Kidney epithelial cell (primary cell): Measurements from ENCODE around the gene ITGB8. TPM values are rescaled to one million over a fixed set of nuclear protein-coding genes. Genes with fewer than 3 reads are reported as not detected.

Experiments
- DNase-seq: peaks from one replicate; pipeline ENCODE4 v3.0.0-alpha.2; 2010; ENCODE audit warnings: low read depth
- H3K27me3 ChIP-seq: 2 replicates; pipeline ENCODE4 v1.6.0; 2011; ENCODE audit warnings: low read length; ENCODE audit not compliant: control insufficient read depth, insufficient read depth
- H3K36me3 ChIP-seq: 2 replicates; pipeline ENCODE4 v1.5.1; 2011; ENCODE audit warnings: low read length; ENCODE audit not compliant: control insufficient read depth, insufficient read depth
- H3K4me3 ChIP-seq: 2 replicates; pipeline ENCODE4 v1.5.1; 2011; ENCODE audit warnings: low read depth, mild to moderate bottlenecking, control low read depth, low read length
- CTCF ChIP-seq: IDR thresholded peaks from 2 replicates; pipeline ENCODE4 v1.5.1; 2011; ENCODE audit warnings: mild to moderate bottlenecking, moderate library complexity, low read length, control low read depth, inconsistent platforms; ENCODE audit not compliant: insufficient read depth, poor library complexity, severe bottlenecking
- total RNA-seq: library from RNA; depleted of rRNA; stranded (reverse); fragments of >200 nt; gene quantifications from 2 replicates; pipeline ENCODE4 v1.2.3, GENCODE V29; 2015

Gene ITGB8
- total RNA-seq, 1 donor from 2014 or later, result 106 TPM

GRCh38 chr7:20288036-20288435 is 42.7 kb upstream of the ITGB8 start:
- Histone ChIP-seq H3K27me3 (no peaks in the 10 kb centered on the region), H3K4me3 (no peak overlapping the region), H3K36me3 (no peaks in the 10 kb centered on the region)
- TF ChIP-seq CTCF, result no peak
- DNase-seq, result no peak

GRCh38 chr7:20290505-20291111 is 40.1 kb upstream of the ITGB8 start:
- TF ChIP-seq CTCF, result no peak
- no peaks in the 10 kb centered on the region for H3K36me3 ChIP-seq
- DNase-seq, result no peak
- H3K4me3 ChIP-seq, result no peak overlapping the region
- H3K27me3 ChIP-seq, result no peaks in the 10 kb centered on the region

DNA sequence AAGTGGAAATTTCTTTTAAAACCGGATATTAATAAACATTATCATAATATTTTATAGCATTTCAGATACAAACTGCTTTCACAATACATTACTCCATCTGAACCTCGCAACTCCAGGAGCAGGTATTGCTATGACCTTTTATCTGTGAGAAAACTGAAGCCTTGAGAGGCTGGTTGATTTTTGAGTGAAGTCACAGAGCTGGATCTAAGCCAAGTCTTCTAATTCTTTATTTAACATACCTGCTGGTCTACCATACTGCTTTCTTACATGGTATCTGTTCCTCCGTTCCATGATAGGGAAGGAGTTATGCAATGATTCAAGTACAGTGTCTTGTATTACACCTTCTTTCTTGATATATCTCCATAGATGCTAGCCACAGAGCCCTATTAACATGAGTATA is 37.4 kb upstream of the ITGB8 start:
- no peak for TF ChIP-seq CTCF
- Histone ChIP-seq H3K4me3 (no peak overlapping the region), H3K27me3 (no peaks in the 10 kb centered on the region), H3K36me3 (no peaks in the 10 kb centered on the region)
- DNase-seq, result no peak

DNA sequence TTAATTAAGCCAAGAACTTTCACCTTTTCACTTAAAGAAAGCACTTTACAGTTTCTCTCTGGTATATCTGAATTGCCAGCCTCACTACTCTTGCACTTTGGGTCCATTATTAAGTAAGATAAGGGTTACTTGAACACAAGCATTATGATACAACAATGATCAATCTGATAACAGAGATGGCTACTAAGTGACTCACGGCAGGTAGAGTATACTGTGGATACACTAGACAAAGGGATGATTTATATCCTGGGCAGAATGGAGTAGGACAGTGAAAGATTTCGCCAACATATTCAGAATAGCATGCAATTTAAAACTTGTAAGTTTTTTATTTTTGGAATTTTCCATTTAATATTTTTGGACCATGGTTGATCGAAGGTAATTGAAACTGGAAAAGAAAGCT is 34.3 kb upstream of the ITGB8 start:
- DNase-seq, result no peak
- TF ChIP-seq CTCF, result no peak
- Histone ChIP-seq H3K4me3 (no peak overlapping the region), H3K27me3 (no peaks in the 10 kb centered on the region), H3K36me3 (no peaks in the 10 kb centered on the region)

DNA sequence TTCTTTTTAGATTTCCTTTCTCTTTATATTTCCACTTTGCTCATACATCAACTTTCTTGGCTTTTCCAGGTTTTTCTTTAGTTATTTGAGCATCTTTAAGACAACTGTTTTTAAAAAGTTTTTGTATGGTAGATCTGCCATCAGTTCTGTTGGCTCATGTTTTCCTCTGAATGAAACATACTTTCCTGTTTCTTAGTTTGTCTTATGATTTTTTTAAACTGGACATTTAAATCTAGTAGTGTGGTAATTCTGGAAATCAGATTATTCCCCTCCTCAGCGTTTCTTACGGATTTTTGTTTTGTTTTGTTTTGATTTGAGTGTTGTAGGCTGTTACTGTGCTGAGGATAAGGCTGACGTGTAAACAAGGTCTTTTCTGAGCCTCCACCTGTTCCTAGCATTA is 33.8 kb upstream of the ITGB8 start:
- no peak for TF ChIP-seq CTCF
- DNase-seq, result no peak

GRCh38 chr7:20298486-20298901 is 32.2 kb upstream of the ITGB8 start:
- DNase-seq, result no peak
- no peaks in the 10 kb centered on the region for H3K27me3 ChIP-seq
- TF ChIP-seq CTCF, result no peak
- no peak overlapping the region for H3K4me3 ChIP-seq
- no peaks in the 10 kb centered on the region for H3K36me3 ChIP-seq

More for the DNA sequence above, 33.8 kb upstream of the ITGB8 start:
- Histone ChIP-seq H3K27me3 (no peaks in the 10 kb centered on the region), H3K4me3 (no peak overlapping the region), H3K36me3 (no peaks in the 10 kb centered on the region)
